GM19468 (cell line): ENCODE data around the gene TTC24.
A peak's percentile ranks its signal among the peaks of the same experiment; 100 is the strongest.
"Not testable (repeated sequence)": the region's sequence is repeated elsewhere in the genome, so short reads cannot be mapped to it uniquely, and the experiment has no call there.

Source experiments
- ATAC-seq: cut with Tn5 transposase; IDR thresholded peaks from one replicate; pipeline ENCODE4 v1.9.1; 2021; ENCODE audit warnings: mild to moderate bottlenecking, moderate library complexity, moderate number of reproducible peaks; ENCODE audit not compliant: unreplicated experiment; ENCODE audit errors: extremely low read depth

The TTC24 gene

DNA sequence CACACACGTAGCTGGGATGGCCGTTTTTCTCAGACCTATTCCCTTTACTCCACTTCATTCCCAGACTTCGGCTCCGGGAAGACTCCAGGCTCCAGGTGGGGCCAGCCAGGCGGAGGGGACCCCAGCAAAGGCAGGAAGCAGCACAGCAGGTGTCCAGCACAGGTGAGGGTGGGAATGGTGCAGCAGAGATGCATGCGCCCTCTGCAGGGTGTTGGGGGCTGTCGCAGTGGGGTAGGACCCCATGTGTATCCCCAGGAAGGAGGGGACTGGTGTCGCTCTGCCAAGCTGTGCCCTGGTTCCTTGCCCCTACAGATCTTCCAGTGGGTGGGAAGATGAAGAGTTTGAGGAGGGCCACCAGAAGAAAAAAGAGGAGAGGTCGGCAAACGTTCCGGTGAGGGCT is 5.3 kb downstream of the TTC24 start:
- no peak for ATAC-seq

- no peak for ATAC-seq
Measured at GRCh38 chr1:156586323-156586722, 6.8 kb downstream of the TTC24 start.

DNA sequence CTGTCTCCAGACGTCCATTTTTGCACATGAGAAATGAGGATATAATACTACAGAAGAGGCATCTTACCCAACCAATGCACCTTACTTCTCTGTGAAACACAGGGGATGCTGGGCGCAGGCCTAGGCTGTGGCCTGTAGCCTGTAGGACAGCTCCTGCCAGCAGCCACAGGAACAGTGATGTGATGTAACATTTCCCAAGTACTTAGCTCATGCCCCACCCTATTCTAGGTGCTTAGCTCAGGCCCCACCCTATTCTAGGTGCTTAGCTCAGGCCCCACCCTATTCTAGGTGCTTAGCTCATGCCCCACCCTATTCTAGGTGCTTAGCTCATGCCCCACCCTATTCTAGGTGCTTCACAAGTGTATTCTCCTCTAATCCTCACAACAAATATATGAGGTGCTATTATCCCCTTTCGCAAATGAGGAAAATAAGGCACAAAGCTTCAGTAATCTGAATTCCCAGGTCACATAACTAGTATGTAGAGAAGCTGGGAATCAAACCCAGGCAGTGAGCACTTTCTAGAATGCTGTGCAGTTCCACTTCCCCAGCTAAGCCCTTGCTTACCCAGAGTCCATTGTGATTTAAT is 7.5 kb downstream of the TTC24 start:
- no peak for ATAC-seq

GRCh38 chr1:156587927-156588326 is 8.4 kb downstream of the TTC24 start:
- ATAC-seq: not testable (repeated sequence)

DNA sequence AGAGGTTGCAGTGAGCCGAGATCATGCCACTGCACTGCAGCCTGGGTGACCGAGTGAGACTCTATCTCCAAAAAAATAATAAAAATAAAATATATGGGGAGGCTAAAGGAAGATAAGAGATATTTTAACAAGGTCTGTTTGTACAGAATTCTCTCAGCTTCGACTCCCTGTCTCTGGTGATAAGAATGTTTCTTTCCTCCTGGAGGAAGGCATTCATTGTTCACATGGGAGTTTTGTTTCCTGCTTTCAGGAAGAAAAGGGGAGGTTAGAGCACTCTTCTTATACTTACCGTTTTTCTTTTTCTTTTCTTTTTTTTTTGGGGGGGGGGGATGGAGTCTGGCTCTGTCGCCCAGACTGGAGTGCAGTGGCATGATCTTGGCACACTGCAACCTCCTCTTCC is 10.0 kb downstream of the TTC24 start:
- ATAC-seq: no peak

GRCh38 chr1:156590326-156591180 is 11.0 kb downstream of the TTC24 start:
- no peak for ATAC-seq

- ATAC-seq: no peak
Measured at GRCh38 chr1:156591181-156591431, 11.6 kb downstream of the TTC24 start.

- ATAC-seq: peak; percentile 64
Measured at GRCh38 chr1:156591432-156592157, 12.1 kb downstream of the TTC24 start, which contains the start of gene NAXE. TSS of gene NAXE (plus strand) at chr1:156591776. CDS start at chr1:156591805, 29 bp downstream.

DNA sequence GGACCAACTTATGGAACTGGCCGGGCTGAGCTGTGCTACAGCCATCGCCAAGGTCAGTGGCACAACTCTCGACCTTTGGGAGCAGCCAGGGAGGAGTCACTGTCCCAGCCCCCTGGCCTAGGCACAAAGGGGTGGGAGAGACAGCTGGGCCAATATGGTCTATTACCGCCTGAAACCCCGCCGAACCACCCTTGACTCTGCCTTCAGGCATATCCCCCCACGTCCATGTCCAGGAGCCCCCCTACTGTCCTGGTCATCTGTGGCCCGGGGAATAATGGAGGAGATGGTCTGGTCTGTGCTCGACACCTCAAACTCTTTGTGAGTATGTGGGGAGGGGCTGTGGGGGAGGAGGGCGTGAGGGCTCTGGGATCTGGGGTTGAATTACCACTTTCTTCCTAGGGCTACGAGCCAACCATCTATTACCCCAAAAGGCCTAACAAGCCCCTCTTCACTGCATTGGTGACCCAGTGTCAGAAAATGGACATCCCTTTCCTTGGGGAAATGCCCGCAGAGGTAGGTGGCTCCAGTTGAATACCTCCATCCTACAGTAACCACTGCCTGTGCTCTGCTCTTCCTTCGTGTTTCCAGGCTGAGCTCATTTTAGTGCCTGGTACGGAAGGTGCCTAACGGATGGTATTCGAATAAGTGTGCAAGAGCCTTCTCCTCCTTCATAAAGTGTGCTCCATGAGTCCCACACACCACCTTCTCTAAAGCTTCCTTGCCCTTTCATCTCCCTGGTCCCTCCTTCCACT is 12.8 kb downstream of the TTC24 start:
- no peak for ATAC-seq

DNA sequence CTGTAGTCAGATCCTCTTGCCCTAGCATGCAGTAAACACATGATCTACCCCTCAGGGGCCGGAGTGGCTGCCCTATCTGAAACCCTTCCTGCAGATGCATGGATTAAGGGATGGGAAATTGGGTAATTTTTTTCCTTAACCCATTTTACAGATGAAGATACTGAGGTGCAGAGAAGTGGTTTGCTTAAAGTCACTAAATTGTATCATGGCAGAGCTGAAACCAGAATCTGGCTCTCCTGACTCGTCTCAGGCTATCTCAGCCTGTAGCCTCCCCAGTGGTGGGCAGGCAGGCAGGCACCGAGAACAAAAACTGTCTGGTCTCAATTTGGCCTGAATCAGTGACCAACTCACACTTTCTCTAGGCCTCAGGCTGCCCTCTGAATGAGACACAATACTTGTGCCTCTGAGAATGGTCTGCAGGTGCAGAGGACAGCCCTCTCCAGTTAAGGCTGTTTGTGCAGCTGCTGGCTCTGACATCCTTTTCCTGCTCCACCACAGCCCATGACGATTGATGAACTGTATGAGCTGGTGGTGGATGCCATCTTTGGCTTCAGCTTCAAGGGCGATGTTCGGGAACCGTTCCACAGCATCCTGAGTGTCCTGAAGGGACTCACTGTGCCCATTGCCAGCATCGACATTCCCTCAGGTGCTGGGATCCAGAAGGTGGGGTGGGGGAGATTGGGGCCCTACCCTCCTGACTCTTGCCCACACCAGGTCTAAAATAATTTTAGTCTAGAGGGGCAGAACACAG is 13.6 kb downstream of the TTC24 start:
- no peak for ATAC-seq

- no peak for ATAC-seq
Measured at GRCh38 chr1:156593661-156593989, 14.1 kb downstream of the TTC24 start.

- no peak for ATAC-seq
Measured at GRCh38 chr1:156594190-156594589, 14.7 kb downstream of the TTC24 start.

GRCh38 chr1:156595016-156595415 is 15.5 kb downstream of the TTC24 start:
- ATAC-seq: no peak

DNA sequence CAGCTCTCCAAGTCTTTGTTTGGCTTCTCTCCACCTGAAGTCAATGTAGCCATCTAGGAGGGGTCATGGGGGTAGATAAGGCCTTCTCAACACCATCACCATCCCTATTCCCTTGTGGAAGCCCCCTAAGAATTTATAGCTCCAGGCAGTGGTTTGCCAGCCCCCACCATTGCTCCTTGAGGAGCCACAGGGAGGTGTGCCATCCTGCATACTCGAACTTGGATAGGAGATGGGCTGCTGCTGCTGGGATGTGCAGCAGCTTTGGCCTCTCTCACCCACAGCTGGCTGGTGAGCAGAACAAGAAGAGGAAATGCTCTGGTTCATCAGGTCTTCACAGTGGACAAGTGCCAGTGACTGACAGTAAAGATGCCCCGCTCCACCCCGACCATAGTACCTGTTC is 16.9 kb downstream of the TTC24 start:
- no peak for ATAC-seq

- ATAC-seq: no peak
Measured at GRCh38 chr1:156598125-156598524, 18.6 kb downstream of the TTC24 start.

DNA sequence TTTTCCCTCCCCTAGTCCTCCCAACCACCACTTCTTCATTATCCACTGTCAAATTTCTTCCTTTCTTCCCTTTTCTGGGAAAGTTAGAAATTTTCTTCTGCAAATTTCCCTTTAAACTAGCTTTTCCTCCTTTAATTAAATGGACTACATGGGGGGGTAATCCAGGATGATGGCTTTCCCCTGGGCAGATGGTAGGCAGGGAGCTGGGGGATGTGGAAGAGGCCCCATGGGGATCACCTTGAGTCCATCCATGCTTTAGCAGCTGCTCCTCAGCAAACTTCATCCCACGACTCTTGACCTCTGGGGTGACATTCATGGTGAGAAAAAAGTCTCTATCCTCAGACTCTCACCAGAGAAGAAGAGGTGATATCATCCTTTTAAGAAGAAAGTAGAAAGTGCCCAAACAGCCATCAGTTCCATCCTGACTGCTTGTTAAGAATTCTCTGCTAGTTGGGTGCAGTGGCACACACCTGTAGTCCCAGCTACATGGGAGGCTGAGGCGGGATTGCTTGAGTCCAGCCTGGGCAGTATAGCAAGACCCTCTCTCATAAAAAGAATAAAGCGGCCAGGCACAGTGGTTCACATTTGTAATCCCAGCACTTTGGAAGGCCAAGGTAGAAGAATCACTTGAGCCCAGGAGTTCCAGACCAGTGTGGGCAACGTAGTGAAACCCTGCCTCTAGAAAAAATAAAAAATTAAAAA is 19.4 kb downstream of the TTC24 start:
- ATAC-seq: no peak

- no peak for ATAC-seq
Measured at GRCh38 chr1:156599811-156600210, 20.3 kb downstream of the TTC24 start.

DNA sequence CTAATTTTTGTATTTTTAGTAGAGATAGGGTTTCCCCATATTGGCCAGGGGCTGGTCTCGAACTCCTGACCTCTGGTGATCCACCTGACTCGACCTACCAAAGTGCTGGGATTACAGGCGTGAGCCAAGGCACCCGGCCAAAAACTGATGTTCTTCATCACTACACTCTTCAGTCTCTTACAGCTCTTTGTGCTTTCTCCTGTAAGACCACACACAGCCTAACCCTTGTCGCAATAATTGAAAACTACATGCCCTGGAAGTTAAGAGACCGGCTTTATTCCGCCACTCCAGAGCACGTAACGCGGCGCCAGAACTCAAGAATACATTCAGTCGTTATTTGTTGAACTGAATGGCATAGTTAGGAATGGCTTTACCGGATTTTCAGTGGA is 21.2 kb downstream of the TTC24 start:
- no peak for ATAC-seq

DNA sequence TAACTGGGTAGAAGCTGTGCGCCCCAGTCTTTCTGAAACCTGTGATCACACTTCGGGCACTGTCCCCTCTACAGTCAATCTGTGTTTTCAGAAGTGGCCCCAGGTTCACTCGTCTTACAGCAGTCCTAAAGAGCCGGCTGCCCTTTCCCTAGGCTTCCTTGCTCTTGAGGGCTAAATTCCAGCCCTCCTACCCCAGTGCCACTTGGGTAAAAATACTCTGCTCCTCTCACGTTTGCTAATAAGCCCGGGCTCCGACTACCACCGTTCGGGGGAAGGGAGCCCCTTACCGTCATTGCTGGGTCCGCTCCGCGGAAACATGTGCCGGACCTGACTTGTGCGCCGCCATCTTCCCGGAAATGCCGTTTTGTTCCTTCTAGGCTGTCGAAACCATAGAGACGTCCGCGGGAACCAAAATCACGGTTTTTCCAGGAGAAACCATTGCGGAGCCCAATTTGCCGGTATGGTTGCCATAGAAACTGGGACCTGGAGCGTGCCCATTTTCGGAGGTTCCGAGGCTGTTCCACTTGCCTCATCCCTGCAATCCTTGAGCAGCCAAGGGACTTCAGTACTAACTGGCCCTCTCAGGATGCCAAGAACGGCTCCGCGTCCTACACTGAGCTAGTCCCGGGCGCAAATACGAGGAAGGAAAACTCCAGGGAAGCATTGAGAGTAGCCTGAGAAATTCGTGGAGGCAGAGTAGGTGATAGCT is 21.8 kb downstream of the TTC24 start, which contains the start of gene GPATCH4:
Gene GPATCH4 (minus strand): TSS at position 358 of the 709 bp plus-strand sequence.
- ATAC-seq: no peak
